ENCODE results near the gene MAEA.
"Not testable (repeated sequence)": the region's sequence is repeated elsewhere in the genome, so short reads cannot be mapped to it uniquely, and the experiment has no call there.

Gene MAEA

DNA sequence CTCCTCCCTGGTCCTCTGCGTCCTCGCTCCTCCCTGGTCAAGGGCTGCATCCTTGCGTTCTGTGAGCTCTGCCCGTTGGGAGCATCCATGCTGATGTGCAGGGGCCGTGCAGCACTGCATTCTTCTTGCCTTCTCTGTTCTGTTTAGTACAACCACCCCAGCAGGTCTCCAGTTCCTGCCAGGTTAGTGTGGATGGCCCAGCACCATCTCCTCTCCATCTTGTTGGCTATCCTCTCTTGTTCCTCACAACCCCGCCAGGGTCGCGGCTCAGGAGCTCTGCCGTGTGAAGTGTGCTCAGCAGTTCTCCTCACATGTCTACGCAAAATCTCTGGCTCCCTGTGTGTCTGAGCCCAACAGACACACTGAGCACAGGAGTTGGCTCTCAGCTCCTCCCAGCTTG lies 10.4 kb upstream of the MAEA start:
- H3K9me3 ChIP-seq (ENCODE audit: control insufficient read depth in 2 of 2, low read length in 2 of 2), result no peaks in the 10 kb centered on the region
- H3K27me3 ChIP-seq (ENCODE audit: control insufficient read depth in 2 of 2, insufficient read depth in 2 of 2, low read length in 2 of 2), result no peaks in the 10 kb centered on the region
- no peak overlapping the region for H3K4me3 ChIP-seq (ENCODE audit: low read length in 2 of 2)
- no peak overlapping the region for H3K27ac ChIP-seq (ENCODE audit: low read depth in 2 of 2, low read length in 2 of 2)
- H3K36me3 ChIP-seq (ENCODE audit: control insufficient read depth in 2 of 2, insufficient read depth in 2 of 2, low read length in 2 of 2), result no peaks in the 10 kb centered on the region
- no peaks in the 10 kb centered on the region for H3K4me1 ChIP-seq (ENCODE audit: control insufficient read depth in 2 of 2, insufficient read depth in 2 of 2, low read length in 2 of 2)
- H3K9ac ChIP-seq (ENCODE audit: low read depth in 1 of 2, low read length in 2 of 2), result no peak overlapping the region

DNA sequence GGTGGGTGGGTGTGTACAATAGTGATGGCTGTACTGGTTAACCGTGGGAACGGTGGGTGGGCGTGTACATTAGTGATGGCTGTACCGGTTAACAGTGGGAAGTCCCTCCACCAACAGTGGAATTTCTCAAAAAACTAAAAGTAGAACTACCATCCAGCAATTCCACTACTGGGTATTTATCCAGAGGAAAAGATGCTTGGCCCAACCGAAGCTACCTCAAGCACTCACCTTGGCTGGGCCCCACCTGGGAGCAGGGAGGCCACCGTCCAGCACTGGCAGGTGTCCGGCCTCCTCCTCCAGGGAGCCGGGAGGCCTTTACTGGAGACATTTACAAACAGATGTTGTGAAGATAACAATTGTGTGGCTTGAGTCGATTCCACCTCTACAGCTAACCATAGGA lies 6.0 kb upstream of the MAEA start:
- H3K9ac ChIP-seq (ENCODE audit: low read depth in 1 of 2, low read length in 2 of 2), result no peak overlapping the region
- no peak overlapping the region for H3K27ac ChIP-seq (ENCODE audit: low read depth in 2 of 2, low read length in 2 of 2)
- no peak overlapping the region for H3K4me3 ChIP-seq (ENCODE audit: low read length in 2 of 2)
- peaks cover 0 to under 1% of the 10 kb centered on the region in 2 donors for H3K4me1 ChIP-seq (ENCODE audit: control insufficient read depth in 2 of 2, insufficient read depth in 2 of 2, low read length in 2 of 2)
- no peaks in the 10 kb centered on the region for H3K36me3 ChIP-seq (ENCODE audit: control insufficient read depth in 2 of 2, insufficient read depth in 2 of 2, low read length in 2 of 2)
- no peaks in the 10 kb centered on the region for H3K9me3 ChIP-seq (ENCODE audit: control insufficient read depth in 2 of 2, low read length in 2 of 2)
- H3K27me3 ChIP-seq (ENCODE audit: control insufficient read depth in 2 of 2, insufficient read depth in 2 of 2, low read length in 2 of 2), result no peaks in the 10 kb centered on the region

DNA sequence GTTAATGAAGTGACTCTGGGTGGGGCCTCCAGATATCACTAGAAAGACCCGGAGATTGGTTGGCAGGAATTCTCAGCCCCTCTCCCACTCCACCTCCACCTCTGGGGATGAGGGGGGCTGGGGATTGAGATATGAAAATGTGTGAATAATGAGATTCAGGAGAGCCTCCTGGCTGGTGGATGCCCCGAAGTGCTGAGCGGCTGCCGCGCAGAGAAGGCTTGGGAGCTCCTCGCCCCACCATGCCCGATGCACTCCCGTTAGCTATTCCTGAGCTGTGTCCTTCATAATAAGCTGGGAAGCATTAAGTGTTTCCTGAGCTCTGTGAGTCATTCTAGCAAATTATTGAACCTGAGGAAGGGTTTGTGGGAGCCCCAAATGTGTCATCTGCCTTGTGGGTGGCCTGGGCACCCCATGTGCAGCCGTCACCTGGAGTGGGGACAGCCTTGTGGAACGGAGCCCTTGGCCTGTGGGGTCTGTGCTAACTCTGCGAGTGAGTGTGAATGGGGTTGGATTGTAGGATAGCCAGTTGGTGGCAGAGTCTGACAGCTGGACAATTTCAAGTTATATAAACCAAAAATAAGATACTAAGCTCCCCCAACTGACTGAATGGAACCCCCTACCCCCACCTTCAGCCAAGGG lies 4.4 kb upstream of the MAEA start:
- Histone ChIP-seq H3K4me1 (ENCODE audit: control insufficient read depth in 2 of 2, insufficient read depth in 2 of 2, low read length in 2 of 2) (peaks cover 4 to 7% of the 10 kb centered on the region in 2 donors), H3K27me3 (ENCODE audit: control insufficient read depth in 2 of 2, insufficient read depth in 2 of 2, low read length in 2 of 2) (no peaks in the 10 kb centered on the region), H3K4me3 (ENCODE audit: low read length in 2 of 2) (no peak overlapping the region), H3K9ac (ENCODE audit: low read depth in 1 of 2, low read length in 2 of 2) (no peak overlapping the region), H3K36me3 (ENCODE audit: control insufficient read depth in 2 of 2, insufficient read depth in 2 of 2, low read length in 2 of 2) (no peaks in the 10 kb centered on the region), H3K27ac (ENCODE audit: low read depth in 2 of 2, low read length in 2 of 2) (no peak overlapping the region), H3K9me3 (ENCODE audit: control insufficient read depth in 2 of 2, low read length in 2 of 2) (no peaks in the 10 kb centered on the region)

DNA sequence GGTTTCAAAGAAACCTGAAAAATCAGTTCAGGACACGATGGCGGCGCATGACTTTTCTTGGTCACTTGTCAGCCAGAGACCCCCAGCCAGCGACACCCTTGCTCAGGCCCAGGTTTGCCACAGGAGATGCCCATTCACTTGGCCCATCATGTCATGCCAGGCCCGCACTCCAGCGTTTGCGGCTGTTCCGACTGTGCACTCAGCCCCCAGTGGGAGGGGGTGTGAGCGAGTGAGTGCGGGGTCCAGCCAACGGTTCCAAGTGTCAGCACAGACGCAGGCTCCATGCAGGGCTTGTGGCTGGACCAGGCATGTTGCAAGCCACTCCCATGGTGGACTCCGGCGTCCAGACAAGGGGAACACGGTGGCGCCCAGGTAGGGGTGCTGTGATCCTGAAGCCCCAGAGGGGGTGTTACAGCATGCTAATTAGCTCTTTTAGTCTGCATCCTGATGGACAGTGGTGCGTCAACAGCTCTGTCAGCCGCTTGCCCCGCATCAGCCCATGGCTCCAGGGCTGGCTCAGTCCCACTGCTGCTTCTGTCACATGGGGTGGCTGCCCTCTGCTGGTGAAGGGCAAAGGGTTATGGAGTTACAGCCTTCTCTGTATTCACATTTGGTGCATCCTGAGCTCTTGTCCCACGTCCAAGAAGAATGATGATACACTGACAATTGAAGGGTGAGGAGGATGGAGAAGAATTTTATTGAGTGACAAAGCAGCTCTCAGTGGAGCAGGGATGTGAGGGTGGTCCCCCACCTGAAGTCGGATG lies 3.7 kb upstream of the MAEA start:
- Histone ChIP-seq H3K36me3 (ENCODE audit: control insufficient read depth in 2 of 2, insufficient read depth in 2 of 2, low read length in 2 of 2) (no peaks in the 10 kb centered on the region), H3K9ac (ENCODE audit: low read depth in 1 of 2, low read length in 2 of 2) (no peak overlapping the region), H3K9me3 (ENCODE audit: control insufficient read depth in 2 of 2, low read length in 2 of 2) (no peaks in the 10 kb centered on the region), H3K27me3 (ENCODE audit: control insufficient read depth in 2 of 2, insufficient read depth in 2 of 2, low read length in 2 of 2) (no peaks in the 10 kb centered on the region), H3K4me1 (ENCODE audit: control insufficient read depth in 2 of 2, insufficient read depth in 2 of 2, low read length in 2 of 2) (peaks cover 10 to 11% of the 10 kb centered on the region in 2 donors), H3K27ac (ENCODE audit: low read depth in 2 of 2, low read length in 2 of 2) (no peak overlapping the region), H3K4me3 (ENCODE audit: low read length in 2 of 2) (no peak overlapping the region)

DNA sequence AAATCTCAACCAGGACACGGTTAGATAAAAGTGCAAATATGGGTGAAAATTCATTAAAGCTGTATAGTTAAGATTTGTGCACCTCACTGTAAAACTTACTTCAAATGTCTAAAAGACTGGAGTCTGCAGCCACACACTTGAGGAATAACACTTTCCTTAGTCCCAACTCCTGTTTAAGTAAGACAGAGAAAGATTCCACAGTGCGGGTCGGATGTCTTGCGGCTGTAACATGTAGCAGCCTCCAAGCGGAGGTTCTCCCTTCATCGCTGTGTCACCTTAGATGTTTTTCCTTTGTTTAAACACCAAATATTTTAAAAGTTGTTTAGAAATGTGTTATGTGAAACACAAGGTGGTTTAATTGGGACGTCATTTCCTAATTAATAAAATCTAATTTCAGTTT lies 905 bp upstream of the MAEA start:
- Histone ChIP-seq H3K9ac (ENCODE audit: low read depth in 1 of 2, low read length in 2 of 2) (peak overlapping the region in 1 of 2 donors; percentile 95), H3K27ac (ENCODE audit: low read depth in 2 of 2, low read length in 2 of 2) (peak overlapping the region in 1 of 2 donors; percentile 75), H3K4me1 (ENCODE audit: control insufficient read depth in 2 of 2, insufficient read depth in 2 of 2, low read length in 2 of 2) (peaks cover 18 to 21% of the 10 kb centered on the region in 2 donors), H3K4me3 (ENCODE audit: low read length in 2 of 2) (peak overlapping the region; percentile 90 to 92), H3K9me3 (ENCODE audit: control insufficient read depth in 2 of 2, low read length in 2 of 2) (no peaks in the 10 kb centered on the region), H3K36me3 (ENCODE audit: control insufficient read depth in 2 of 2, insufficient read depth in 2 of 2, low read length in 2 of 2) (peaks cover 0 to 3% of the 10 kb centered on the region in 2 donors), H3K27me3 (ENCODE audit: control insufficient read depth in 2 of 2, insufficient read depth in 2 of 2, low read length in 2 of 2) (no peaks in the 10 kb centered on the region)

DNA sequence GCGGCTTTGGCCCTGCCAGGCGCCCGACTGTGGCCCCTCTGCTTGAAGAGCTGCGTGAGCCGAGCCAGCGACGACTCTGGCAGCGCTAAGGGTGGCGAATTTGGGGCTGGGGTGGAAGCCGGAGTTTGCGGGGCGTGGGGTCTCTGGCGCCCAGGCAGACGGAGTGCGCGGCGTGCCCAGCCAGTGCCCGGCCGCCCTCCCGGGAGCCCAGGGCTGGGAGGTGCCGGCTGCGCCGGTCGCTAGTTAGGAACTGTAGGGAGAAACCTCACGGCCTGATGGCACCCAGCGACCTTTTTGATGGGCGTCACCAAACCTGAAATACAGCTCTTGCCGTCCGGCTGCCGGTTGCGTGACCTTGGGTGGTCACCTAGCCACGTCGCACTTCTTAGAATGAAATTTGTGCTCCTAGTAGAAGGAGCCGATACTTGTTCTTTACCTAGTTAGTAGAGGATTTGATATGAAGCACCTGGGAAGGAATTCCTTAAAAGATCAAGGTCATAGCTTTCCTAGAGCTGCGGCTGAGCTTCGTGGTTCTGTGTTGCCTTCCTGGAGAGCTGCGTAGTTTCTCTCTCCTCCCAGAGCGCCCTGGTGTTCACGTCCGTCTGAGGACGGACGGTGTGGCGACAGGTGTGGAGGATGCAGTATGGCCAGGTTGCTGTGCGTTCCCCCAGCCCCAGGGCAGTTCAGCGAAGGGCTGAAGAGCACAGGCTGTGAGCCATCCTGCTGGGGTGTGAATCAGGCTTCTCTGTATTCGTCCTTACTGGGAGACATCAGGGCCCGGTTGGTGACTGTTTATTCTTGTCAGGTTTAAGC lies 680 bp downstream of the MAEA start:
- H3K27ac ChIP-seq (ENCODE audit: low read depth in 2 of 2, low read length in 2 of 2), result peak overlapping the region; percentile 71 to 85
- H3K27me3 ChIP-seq (ENCODE audit: control insufficient read depth in 2 of 2, insufficient read depth in 2 of 2, low read length in 2 of 2), result no peaks in the 10 kb centered on the region
- H3K36me3 ChIP-seq (ENCODE audit: control insufficient read depth in 2 of 2, insufficient read depth in 2 of 2, low read length in 2 of 2), result peaks cover 0 to 3% of the 10 kb centered on the region in 2 donors
- H3K9ac ChIP-seq (ENCODE audit: low read depth in 1 of 2, low read length in 2 of 2), result peak overlapping the region; percentile 92 to 95
- peaks cover 18 to 25% of the 10 kb centered on the region in 2 donors for H3K4me1 ChIP-seq (ENCODE audit: control insufficient read depth in 2 of 2, insufficient read depth in 2 of 2, low read length in 2 of 2)
- H3K9me3 ChIP-seq (ENCODE audit: control insufficient read depth in 2 of 2, low read length in 2 of 2), result no peaks in the 10 kb centered on the region
- peak overlapping the region; percentile 90 to 92 for H3K4me3 ChIP-seq (ENCODE audit: low read length in 2 of 2)

DNA sequence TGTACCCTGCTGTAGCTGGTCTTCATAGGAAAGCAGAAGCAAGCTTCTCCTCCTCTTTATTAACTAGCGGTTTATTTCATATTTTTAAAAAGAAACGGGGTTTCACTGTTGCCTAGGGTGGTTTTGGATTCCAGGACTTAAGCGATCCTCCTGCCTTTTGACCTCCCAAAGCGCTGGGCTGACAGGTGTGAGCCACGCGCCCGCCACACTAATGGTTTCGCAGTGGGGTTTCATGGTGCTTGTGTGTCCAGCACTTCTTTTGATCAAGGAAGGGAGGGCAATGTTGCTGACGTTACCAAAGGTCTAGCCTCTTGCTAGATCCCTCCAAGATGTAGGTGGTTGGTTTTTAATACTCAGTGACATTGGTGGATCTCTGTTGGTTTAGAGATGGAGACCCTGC lies 1.4 kb downstream of the MAEA start:
- H3K36me3 ChIP-seq (ENCODE audit: control insufficient read depth in 2 of 2, insufficient read depth in 2 of 2, low read length in 2 of 2), result peaks cover 0 to 3% of the 10 kb centered on the region in 2 donors
- H3K9me3 ChIP-seq (ENCODE audit: control insufficient read depth in 2 of 2, low read length in 2 of 2), result no peaks in the 10 kb centered on the region
- H3K27ac ChIP-seq (ENCODE audit: low read depth in 2 of 2, low read length in 2 of 2), result peak overlapping the region; percentile 71 to 85
- peaks cover 18 to 26% of the 10 kb centered on the region in 2 donors for H3K4me1 ChIP-seq (ENCODE audit: control insufficient read depth in 2 of 2, insufficient read depth in 2 of 2, low read length in 2 of 2)
- peak overlapping the region; percentile 90 to 92 for H3K4me3 ChIP-seq (ENCODE audit: low read length in 2 of 2)
- H3K27me3 ChIP-seq (ENCODE audit: control insufficient read depth in 2 of 2, insufficient read depth in 2 of 2, low read length in 2 of 2), result no peaks in the 10 kb centered on the region
- H3K9ac ChIP-seq (ENCODE audit: low read depth in 1 of 2, low read length in 2 of 2), result peak overlapping the region; percentile 92 to 95

DNA sequence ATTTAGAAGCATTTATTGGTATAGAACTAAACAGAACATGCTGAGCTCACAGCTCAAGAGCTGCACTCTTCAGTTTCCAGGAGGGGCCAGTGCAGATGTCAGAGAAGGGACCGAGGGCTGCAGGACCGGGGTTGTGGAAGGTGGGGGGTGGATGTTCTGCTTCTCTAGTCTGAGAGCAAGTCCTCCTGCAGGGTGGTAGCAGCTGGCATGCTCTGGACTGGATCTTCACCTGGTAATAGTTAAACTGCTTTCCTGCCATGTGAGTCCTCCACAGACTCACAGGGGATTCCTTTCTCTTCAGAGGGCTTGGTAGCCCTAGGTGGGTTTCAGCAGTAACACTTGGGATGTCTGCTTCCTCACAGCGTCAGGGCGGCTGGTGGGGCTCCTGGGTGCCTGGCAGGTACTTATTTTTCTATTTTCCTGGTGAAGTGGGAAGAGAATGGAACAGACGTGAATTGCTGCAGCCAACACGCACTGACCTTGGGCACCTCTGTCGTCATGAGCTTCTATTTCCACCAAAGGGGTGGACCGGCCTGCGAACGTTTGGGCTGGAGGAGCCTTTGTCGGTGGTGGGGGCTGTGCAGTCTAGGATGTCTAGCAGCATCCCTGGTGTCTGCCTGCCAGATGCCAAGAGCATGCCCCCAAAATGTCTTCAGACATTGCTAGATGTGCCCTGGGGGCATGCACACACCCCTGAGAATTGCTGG lies 2.5 kb downstream of the MAEA start:
- Histone ChIP-seq H3K27ac (ENCODE audit: low read depth in 2 of 2, low read length in 2 of 2) (no peak overlapping the region), H3K4me1 (ENCODE audit: control insufficient read depth in 2 of 2, insufficient read depth in 2 of 2, low read length in 2 of 2) (peaks cover 18 to 26% of the 10 kb centered on the region in 2 donors), H3K36me3 (ENCODE audit: control insufficient read depth in 2 of 2, insufficient read depth in 2 of 2, low read length in 2 of 2) (peaks cover 2 to 9% of the 10 kb centered on the region in 2 donors), H3K9me3 (ENCODE audit: control insufficient read depth in 2 of 2, low read length in 2 of 2) (no peaks in the 10 kb centered on the region), H3K27me3 (ENCODE audit: control insufficient read depth in 2 of 2, insufficient read depth in 2 of 2, low read length in 2 of 2) (no peaks in the 10 kb centered on the region), H3K4me3 (ENCODE audit: low read length in 2 of 2) (no peak overlapping the region), H3K9ac (ENCODE audit: low read depth in 1 of 2, low read length in 2 of 2) (no peak overlapping the region)

DNA sequence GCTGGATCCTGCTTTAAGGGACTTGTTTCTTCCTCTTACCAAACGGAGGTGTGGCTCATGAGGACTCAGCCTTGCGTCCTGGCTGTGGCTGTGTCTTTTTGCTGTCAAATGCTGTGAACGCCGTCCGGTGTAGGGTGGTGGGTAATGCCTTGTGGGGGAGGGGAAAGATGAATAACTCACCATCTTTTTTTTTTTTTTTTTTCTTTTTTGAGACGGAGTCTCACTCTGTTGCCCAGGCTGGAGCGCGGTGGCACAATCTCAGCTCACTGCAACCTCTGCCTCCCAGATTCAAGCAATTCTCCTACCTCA lies 3.0 kb downstream of the MAEA start:
- peaks cover 18 to 26% of the 10 kb centered on the region in 2 donors for H3K4me1 ChIP-seq (ENCODE audit: control insufficient read depth in 2 of 2, insufficient read depth in 2 of 2, low read length in 2 of 2)
- H3K4me3 ChIP-seq (ENCODE audit: low read length in 2 of 2); H3K9me3 ChIP-seq (ENCODE audit: control insufficient read depth in 2 of 2, low read length in 2 of 2); H3K9ac ChIP-seq (ENCODE audit: low read depth in 1 of 2, low read length in 2 of 2); H3K27ac ChIP-seq (ENCODE audit: low read depth in 2 of 2, low read length in 2 of 2); H3K27me3 ChIP-seq (ENCODE audit: control insufficient read depth in 2 of 2, insufficient read depth in 2 of 2, low read length in 2 of 2): not testable (repeated sequence)
- peaks cover 6 to 13% of the 10 kb centered on the region in 2 donors for H3K36me3 ChIP-seq (ENCODE audit: control insufficient read depth in 2 of 2, insufficient read depth in 2 of 2, low read length in 2 of 2)

Data from mucosa of rectum (tissue), 2 donors.